ENCODE results near the gene RAB3C.

DNA sequence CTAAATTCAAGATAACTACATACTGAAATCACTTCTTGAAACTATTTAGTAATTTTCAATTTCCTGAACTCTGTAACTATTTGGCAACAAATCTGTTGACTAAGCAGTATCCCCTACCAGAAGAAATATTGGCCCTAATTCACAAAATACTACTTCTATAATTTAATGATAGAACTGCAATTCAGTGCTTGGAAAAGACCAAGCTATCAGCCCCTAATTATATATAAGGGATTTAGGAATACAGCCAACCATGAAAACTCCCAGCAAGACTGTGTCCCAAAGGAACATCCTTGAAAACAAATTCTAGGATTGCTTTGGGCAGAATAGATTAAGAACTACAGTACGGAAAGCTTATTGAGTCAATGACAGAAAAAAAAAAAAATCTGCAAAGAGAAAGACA is 169.2 kb downstream of the RAB3C start:
- no peak for TF ChIP-seq EZH2 (IDR thresholded peaks at IDR 0.05; ENCODE audit: borderline replicate concordance, low read length)
- TF ChIP-seq, protein P1, sequence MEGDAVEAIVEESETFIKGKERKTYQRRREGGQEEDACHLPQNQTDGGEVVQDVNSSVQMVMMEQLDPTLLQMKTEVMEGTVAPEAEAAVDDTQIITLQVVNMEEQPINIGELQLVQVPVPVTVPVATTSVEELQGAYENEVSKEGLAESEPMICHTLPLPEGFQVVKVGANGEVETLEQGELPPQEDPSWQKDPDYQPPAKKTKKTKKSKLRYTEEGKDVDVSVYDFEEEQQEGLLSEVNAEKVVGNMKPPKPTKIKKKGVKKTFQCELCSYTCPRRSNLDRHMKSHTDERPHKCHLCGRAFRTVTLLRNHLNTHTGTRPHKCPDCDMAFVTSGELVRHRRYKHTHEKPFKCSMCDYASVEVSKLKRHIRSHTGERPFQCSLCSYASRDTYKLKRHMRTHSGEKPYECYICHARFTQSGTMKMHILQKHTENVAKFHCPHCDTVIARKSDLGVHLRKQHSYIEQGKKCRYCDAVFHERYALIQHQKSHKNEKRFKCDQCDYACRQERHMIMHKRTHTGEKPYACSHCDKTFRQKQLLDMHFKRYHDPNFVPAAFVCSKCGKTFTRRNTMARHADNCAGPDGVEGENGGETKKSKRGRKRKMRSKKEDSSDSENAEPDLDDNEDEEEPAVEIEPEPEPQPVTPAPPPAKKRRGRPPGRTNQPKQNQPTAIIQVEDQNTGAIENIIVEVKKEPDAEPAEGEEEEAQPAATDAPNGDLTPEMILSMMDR (conservative IDR thresholded peaks at IDR 0.05 in 1 of 2, IDR thresholded peaks at IDR 0.05 in 1 of 2; ENCODE audit: extremely low read depth in 1 of 2, insufficient read depth in 1 of 2, low read depth in 1 of 2, low read length in 2 of 2), result no peak

All from mammary epithelial cell (primary cell).